CD4-positive, alpha-beta T cell treated with Interleukin-21 for 1 hour (primary cell): ENCODE data around the gene L3MBTL3.

ENCODE experiments used
- DNase-seq: peaks from one replicate; pipeline ENCODE4 v3.0.0-alpha.2; 2020

L3MBTL3 gene

GRCh38 chr6:130188207-130188899 is 170.0 kb downstream of the L3MBTL3 start:
- DNase-seq, result no peak

- DNase-seq, result no peak
Observed at GRCh38 chr6:130189531-130190397, 171.4 kb downstream of the L3MBTL3 start.
